ENCODE results near the gene TNPO2.
A peak's percentile ranks its signal among the peaks of the same experiment; 100 is the strongest.

The TNPO2 gene

DNA sequence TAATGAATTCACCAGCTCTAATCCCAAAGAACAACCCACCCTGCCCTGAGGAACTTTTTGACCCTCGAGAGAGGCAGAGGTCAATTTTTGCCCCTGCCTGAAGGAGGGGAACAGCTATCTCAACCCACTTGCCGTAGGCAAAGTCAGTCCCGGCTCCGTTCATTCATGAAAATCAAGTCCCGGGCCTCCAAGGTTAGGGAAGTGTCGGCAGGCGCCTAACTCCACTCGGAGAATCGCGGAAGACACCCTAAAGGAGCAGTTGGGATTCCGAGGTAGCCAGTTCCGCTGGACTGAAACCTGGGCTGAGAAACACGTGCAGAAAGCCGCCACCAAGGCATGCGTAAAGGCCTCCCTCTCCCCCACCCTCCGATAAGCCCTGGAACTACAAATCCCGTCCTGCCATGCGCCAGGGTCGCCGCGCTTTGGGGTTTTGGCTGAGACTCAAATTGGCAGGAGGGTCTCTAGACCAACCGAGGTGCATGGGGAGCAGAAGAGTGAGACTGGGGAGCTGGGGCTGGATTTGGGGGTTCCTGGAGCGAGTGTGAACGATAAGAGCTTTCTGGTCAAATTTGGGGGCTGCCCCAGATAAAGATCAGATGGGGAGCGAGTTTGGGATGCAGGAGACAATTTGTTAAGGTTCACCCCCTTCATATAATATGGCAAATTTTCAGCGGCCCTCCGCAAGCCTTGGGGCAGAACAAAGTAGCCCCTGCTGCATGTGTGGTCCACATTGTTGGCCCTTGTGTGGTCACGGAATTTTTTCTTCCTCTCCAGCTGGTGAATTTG is at the start of gene TNPO2:
TNPO2 (minus strand) TSS at position 292 of the 786 bp plus-strand sequence. CDS start 2,955 bp downstream, outside the sequence.
- peak; percentile 18 to 65 (median 39) for DNase-seq

DNA sequence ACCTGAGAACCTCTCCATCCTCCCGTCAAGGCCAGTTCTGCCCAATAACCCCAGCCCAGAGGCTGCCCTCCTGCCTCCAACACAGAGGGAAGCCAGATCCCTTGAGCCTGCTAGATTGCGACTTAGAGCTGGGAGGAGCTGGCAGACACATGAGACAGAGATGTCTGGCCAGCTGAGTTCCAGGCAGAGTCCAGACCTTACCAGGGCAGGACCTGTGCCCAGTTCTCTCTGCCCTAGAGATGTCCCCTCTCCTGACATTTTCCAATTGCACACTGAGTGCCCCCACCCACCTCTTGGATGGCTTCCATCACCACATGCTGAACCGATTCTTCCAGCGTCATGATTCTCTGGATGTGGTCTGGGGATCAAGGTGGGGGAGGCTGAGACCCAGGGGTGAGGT is 48.6 kb upstream of the TNPO2 start:
- DNase-seq = no peak

DNA sequence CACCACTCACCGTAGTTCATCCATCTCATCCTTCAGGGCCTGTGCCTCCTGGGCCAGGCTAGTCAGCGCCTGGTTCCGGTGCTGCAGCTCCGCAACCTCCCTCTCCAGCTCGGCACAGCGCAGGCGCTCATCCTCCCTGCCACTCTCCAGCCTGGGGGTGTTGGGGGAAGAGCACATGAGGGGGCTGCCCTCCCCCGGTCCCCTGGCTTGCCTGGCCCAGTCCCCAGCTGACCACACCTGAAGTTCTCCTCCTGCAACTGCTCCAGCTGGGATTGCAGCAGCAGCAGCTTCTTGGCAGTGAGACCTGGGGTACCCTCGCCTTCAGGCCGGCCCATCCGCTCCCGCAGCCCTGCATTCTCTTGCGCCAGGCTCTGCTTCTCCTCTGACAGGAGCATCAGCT is 47.2 kb upstream of the TNPO2 start:
- no peak for DNase-seq

DNA sequence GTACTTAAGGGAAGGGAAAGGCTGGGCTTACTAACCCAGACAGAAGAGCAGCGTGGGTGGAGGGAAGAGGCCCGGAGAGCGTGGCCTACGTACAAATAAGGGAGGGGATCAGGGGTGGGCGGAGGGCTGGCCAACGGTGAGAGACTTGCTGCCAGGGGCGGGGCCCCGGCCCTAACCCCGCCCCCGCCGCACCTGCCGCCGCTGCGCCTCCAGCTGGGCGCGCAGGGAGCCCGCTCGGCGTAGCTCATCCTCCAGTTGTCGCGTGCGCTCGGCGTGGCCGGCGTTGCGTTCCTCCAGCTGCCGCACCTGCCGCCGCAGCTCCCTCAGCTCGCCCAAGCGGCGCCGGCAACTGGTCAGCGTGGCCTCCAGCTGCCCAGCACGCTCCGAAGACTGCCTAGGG is 46.0 kb upstream of the TNPO2 start:
- DNase-seq = peak; percentile 26 to 33 (median 29)

DNA sequence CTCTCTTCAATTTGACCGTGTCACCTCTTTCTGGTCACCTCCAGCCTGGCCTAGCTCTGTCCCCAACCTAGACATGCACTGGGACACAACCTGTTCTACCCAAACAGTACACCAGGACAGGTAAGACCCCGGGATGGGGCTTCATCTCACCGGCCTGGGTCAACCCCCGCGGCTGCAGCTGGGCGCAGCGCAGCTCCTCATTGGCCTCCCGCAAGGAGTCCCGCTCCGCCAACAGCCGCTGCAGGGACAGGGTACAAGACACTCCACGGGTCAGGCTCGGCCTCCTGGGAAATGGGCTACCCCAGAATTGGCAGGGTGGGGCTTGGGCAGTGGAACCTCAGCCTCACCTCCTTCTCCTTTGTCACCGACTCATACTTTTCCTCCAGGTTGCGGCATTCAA is 43.9 kb upstream of the TNPO2 start:
- DNase-seq = no peak

DNA sequence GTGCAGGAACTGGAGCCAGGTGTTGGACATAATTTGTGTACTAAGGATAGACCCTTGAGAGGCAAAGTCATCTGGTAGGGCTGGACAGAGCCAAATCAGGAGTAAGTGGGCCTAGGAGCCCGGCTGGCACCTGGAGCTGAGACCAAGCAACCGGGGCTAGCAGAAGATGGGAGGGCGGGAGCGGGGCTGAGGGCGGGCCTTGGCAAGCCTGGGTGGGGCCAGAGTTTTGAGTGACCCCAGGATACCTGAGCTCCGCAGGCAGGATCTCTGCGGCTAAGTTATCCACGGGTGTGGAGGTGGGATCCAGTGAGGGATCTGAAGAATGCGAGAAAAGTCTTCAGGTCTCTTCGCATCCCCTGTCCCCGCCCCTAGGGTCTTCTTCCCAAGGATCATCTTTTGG is 43.4 kb upstream of the TNPO2 start:
- no peak for DNase-seq

DNA sequence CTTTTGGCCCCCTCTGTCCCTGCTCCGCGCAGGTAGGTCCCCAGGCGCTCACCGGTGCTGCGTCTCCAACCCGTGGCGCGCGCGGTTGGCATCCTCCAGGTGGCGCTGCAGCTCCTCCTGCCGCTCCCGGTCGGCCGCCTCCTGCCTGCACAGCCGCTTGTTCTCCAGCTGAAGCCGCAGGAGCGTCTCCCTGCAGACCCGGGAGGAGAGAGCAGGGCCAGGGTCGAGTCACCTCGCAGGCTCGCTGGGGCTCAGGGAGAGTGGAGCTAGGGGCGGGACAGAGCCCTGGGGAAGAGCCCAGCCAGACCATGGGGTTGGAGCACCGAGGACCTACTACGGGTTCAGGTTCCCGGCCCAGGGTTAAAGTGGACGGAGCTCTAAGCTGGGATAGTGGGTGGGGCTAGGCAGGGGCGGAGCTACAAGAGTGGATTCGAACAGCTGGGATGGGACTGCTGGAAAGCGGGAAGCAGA is 42.4 kb upstream of the TNPO2 start:
- DNase-seq = peak in 2 of 4 experiments; percentile 51 to 59

DNA sequence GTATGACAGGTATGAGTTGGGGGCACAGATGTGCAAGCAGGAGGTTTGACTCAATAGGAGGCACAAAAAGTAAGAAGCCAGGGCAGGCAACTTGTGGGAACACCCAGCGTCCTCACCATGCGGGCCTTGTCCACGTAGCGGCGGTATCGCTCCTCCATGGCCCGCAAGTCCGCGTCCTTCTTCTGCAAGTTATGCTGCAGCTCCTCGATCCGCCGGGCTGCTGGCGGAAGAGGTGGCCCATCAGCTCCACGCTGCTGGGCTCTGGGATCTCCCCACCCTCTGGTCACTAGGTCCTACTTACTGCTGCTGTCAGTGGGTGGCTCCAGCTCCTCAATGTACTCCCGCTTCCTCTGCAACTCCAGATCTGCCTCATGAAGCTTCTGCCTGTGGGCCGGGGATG is 41.0 kb upstream of the TNPO2 start:
- no peak for DNase-seq

DNA sequence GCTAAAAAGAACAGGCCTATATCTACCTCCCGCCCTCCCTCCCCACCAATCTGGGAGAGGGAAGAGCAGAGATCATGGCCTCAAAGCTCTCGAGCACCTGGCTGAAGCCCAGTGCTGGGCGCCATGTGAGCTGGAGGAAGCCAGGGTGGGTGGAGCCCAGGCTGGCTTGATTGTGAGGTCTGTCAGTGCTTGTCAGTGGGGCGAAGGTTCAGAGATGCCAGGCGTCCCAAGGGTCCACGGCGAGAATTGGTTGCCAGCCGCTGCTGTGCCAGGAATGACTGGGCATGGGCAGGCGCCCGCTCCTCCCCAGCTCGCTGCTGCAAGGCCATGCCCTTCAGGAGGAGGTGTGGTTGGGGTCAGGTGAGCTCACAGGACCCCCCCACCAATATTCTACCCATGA is 39.4 kb upstream of the TNPO2 start:
- no peak for DNase-seq

DNA sequence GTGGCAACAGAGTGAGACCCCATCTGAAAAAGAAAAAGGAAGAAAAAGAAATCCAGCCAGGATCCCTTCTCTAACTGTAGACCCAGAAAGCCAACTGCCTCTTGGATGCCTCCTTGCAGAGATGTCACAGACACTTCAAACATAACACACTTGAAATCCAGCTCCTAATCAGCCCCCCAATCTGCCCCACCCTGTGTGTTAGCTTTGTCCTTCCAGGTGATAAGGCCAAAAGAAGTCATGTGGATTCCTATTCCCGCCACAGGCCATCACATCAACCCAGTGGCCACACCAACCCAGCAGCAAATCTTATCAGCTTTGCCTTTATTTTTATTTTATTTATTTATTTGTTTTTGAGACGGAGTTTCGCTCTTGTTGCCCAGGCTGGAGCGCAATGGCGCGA is 36.0 kb upstream of the TNPO2 start:
- no peak for DNase-seq

DNA sequence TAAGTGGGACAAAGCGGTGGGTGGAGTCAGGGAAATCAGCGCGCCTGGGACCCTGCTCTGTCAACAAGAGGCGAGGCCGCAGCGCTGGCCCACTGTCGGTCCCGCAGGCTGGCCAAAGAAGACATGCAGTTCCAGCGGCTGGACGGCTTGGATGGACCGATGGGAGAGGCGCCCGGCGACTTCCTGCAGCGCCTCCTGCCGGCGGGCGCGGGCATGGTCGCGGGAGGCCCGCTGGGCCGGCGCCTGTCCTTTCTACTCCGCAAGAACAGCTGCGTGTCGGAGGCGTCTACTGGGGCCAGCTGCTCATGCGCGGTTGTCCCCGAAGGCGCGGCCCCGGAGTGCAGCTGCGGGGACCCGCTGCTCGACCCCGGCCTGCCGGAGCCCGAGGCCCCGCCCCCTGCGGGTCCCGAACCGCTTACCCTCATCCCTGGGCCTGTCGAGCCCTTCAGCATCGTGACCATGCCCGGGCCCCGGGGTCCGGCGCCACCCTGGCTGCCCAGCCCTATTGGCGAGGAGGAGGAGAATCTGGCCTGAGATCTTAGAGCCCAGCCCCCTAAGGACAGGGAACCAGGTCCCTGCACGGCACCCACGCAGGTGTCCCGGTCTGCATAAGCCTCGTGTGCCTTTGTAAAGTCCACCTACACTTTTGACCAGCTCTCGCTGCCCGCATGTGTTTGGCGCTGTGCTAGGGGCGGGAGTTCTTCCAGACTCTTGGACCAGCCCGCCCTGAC is 34.0 kb upstream of the TNPO2 start:
- peak in 3 of 4 experiments; percentile 28 to 46 (median 41) for DNase-seq

DNA sequence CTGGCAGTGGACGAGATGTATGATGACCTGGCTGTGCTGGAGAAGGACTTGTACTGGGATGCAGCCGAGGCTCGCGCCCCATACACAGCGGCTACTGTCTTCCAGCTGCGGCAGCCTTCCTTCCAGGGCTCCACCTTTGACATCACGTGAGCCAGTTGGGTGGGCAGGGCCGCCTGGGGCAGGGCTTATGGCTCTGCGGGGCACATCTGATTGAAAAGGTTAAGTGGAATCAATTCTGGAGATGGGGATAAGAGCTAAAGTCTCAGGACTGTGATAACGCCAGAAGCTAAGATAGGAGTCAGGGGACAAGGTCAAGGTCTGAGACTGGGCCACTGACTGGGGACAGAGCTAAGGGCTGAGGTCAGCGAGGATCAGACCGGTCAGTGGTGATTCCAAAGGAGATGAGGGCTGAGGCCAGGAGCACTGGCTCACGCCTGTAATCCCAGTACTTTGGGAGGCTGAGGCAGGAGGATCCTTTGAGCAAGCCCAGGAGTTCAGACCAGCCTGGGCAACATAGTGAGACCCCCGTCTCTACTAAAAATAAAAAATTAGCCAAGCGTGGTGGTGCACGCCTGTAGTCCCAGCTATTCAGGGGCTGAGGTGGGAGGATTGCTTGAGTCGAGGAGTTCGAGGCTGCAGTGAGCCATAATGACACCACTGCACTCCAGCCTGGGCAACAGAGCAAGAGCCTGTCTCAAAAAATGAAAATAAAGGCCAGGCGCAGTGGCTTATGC is 32.6 kb upstream of the TNPO2 start:
- no peak for DNase-seq

DNA sequence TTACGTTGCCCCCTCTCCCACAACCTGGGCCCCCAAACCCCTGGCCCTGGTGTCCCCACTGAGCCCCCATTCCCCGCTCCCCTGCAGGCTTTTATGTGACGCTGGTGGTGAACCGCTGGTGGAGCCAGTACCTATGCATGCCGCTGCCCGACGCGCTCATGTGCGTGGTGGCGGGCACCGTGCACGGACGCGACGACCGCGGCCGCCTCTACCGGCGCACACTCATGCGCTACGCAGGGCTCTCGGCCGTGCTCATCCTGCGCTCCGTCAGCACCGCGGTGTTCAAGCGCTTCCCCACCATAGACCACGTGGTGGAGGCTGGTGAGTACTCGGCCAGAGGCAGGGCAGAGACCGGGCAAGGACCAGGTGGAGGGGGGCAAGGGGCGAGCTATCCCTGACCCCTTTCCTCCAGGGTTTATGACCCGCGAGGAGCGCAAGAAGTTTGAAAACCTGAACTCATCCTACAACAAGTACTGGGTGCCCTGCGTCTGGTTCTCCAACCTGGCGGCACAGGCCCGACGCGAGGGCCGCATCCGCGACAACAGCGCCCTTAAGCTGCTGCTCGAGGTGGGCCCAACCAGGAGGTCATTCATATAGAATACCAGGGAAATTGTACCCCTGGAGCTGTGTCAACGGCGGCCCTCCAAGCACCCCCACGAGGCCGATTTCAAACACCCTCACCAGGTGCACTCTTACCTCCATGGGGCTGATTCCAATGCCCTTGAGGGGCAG is 30.9 kb upstream of the TNPO2 start:
- no peak for DNase-seq

DNA sequence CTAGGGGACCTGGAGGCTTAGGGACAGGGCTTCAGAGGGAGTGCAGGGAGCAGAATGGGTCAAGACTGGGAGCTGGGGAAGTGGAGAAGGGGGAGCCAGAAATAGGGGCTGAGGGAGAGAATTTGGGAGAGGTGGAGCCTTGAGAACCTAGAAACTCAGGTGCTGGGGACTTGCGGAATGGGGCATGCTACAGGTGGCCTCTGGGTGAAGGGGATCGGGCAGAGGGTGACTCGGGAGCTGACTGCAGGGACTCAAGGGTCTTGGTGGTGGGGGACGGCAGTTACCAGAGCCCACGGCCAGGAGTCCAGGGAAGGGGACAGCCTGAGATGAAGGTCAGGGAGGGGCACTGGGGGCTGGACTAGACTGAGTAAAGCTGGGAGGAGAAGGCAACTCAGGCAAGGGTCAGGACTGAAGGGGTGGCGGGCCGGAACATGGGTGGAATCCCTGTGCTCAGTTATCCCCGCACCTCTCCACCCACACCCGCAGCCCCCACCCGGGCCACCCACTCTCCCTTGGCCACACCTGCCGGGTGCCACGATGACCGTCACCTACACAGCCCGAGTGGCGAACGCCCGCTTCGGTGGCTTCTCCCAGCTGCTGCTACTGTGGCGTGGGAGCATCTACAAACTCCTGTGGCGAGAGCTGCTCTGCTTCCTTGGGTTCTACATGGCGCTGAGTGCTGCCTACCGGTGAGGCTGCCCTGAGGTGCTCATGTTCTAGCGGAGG is 28.5 kb upstream of the TNPO2 start:
- DNase-seq = no peak

DNA sequence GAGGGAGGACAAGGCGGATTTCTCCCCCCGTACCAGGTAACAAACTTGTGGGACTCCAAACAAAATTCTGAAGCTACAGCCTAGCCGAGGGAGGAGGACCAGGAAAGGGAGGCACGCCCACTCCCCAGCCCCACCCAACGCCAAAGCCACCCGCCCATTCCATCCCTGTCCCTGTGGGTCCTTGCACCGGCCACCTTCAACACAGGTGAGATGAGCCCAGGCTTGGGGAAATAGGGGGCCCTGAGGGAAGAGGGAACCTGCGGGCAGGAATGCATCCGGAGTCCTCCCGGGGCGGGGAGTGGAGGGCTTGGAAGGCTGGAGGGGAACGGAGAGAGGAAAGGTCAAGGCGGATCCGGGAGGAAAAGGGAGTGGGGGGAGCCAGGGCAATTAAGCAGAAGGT is 27.9 kb upstream of the TNPO2 start, which contains the start of gene BEST2:
BEST2 (plus strand) TSS at position 157 of the 400 bp plus-strand sequence. CDS start 802 bp downstream, outside the sequence.
- no peak for DNase-seq

DNA sequence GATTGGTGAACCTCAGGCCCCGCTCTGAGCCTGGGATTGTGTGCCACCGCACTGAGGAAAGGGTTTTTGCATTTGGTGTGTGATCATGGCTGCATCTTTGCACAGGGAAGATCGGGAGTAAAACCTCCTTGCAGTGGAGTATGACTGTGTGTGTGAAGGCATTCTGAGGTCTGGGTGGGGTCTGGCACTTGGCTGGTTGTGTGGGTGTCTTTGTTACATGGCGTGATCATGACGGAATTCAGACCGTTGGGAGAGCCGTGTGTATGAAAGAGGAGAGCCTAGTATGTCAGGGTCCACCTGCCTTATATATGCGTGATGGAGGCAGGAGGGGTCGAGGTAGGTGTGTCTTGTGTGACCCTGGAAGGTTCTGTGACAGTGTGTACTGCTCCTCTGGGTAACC is 27.1 kb upstream of the TNPO2 start:
- DNase-seq = no peak

DNA sequence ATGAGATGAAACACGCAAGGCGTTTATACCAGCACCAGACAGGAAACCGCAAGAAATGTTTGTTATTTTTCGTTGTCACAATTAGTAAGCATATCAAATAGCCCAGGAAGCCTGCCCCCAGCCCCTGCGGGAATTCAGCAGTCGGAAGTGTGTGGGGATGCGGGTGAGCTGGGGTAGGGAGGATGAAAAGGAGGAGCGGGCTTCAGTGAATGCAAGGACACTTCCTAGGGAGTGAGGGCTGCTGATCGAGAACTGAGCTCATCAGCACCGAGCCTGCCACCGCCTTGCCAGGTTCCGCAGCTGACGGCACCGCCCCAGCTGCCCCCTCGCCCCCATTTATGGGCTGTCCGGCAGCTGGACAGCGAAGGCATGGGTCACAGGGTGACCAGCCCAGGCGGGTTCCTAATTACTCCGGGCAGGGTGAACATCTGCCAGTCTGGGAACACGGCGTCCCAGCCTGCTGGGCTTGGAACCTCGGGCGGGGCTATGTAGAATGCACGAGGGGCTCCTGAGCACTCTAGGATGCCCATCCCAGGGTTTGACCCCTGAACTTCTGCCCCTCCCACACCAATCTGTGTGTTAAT is 26.3 kb upstream of the TNPO2 start:
- no peak for DNase-seq

DNA sequence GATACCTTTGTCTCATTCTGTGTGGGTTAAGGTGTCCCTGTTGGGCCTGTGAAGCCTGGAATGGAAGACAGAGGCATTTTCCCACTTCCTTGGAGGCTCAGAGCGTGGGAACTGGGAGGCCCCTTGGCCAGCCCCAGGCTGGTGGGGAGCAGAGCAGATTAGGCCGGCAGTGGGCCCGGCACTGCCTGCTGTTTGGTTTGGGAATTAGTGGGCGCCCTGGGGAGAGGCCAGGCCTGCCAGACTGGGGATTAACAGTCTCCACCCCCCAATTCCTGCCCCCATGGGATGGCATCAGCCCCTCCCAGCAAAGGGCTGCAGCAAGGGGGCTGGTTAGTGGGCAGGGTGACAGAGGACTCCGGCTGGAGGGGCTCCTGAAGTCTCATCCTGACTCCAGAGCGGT is 24.8 kb upstream of the TNPO2 start:
- no peak for DNase-seq

DNA sequence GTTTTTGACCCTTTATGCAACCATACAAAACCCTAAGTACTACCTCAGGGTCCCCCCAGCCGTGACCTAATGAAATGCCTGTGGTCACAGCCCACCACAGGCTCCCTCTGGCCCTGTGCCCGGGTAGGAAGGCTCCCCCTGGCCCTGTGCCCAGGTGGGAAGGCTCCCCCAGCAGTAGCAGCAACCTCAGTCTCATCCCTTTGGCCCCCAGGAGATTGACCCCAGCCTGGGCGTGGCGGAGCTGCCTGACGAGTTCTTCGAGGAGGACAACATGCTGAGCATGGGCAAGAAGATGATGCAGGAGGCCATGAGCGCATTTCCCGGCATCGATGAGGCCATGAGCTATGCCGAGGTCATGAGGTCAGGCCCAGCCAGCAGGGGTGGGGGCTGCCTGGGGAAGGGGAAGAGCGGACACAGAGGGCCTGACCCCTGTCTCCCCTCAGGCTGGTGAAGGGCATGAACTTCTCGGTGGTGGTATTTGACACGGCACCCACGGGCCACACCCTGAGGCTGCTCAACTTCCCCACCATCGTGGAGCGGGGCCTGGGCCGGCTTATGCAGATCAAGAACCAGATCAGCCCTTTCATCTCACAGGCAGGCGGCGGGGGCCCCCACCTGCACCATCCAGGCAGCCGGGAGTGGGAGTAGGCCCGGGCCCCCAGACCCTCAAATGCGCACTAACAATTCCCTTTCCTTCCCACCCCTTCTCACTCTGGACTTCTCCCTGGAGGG is 21.6 kb upstream of the TNPO2 start:
- no peak for DNase-seq

DNA sequence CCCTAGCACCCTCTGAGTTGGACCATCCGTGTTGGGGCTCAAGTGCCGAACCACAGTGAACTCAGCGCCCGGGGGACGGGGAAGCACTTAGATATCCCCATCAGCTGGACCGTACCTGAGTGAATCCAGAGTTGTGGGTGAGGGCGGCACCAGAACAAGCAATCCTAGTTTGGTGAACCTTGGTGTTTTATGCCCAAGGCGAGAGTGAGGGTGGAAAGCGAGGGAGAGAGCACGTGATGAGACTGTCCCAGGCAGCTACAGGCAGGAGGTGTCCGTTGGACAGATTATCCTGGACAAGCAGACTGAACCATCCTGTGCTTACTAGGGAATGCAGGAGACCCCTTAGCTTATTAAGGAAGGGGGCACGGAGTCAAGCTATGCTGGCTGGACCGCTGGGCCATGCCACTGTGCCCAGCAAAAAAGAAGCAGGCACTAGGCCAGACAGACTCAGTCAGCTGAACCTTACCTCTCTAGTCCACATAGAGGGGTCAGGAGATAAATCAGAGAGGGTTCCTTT is 14.2 kb upstream of the TNPO2 start:
- no peak for DNase-seq
